Sigmoid colon (tissue), 7 donors: ENCODE measurements around the gene KIAA1217. TPM values are rescaled to one million over a fixed set of nuclear protein-coding genes. Genes with fewer than 3 reads are reported as not detected.

Source experiments
- DNase-seq: peaks from one replicate; pipeline ENCODE4 v3.0.0-alpha.2; 2019
- H3K27ac ChIP-seq, 4 donors: fragments of 200-600 bp; sonication (generic); one replicate each; pipeline ENCODE4 v1.5.1; 2016 to 2019; ENCODE audit warnings: mild to moderate bottlenecking in 1 of 4
- H3K27me3 ChIP-seq, 3 donors: fragments of 200-600 bp; sonication (generic); one replicate each; pipeline ENCODE4 v1.5.1; 2019; ENCODE audit warnings: mild to moderate bottlenecking in 1 of 3
- H3K36me3 ChIP-seq, 4 donors: fragments of 200-600 bp; sonication (generic); one replicate each; pipeline ENCODE4 v1.5.1; 2016 to 2019
- H3K4me1 ChIP-seq, 4 donors: fragments of 200-600 bp; sonication (generic); one replicate each; pipeline ENCODE4 v1.5.1; 2017 to 2019
- H3K4me3 ChIP-seq, 4 donors: fragments of 200-600 bp; sonication (generic); one replicate each; pipeline ENCODE4 v1.5.1; 2017 to 2019; ENCODE audit warnings: mild to moderate bottlenecking in 2 of 4, moderate library complexity in 1 of 4
- H3K9me3 ChIP-seq, 4 donors: fragments of 200-600 bp in 3 of 4; sonication (generic) in 3 of 4; one replicate each; pipeline versions ENCODE4 v1.5.1 to v1.6.1; 2013 to 2019
- CTCF ChIP-seq, 4 experiments: fragments of 450-650 bp in 3 of 4; fragments of 200-600 bp in 1 of 4; IDR thresholded peaks; one replicate each; pipeline ENCODE4 v1.5.1; 2016 to 2019; ENCODE audit warnings: antibody characterized with exemption in 4 of 4, mild to moderate bottlenecking in 3 of 4, moderate library complexity in 2 of 4
- EP300 ChIP-seq, 4 donors: sonication (generic); formaldehyde crosslinking; IDR thresholded peaks; one replicate each; pipeline ENCODE4 v1.6.1; 2017; ENCODE audit warnings: antibody characterized with exemption in 4 of 4
- POLR2A ChIP-seq, 2 donors: fragments of 450-650 bp; IDR thresholded peaks; one replicate each; pipeline ENCODE4 v1.6.1; 2016; ENCODE audit warnings: antibody characterized with exemption in 2 of 2, mild to moderate bottlenecking in 2 of 2, moderate library complexity in 2 of 2
- POLR2AphosphoS5 ChIP-seq, 4 donors: sonication (generic); formaldehyde crosslinking; IDR thresholded peaks; one replicate each; pipeline ENCODE4 v1.6.1; 2017; ENCODE audit warnings: antibody characterized with exemption in 4 of 4
- WGBS, 2 donors: extraction: QIAGEN DNeasy Blood & Tissue Kit; methylation state at CpG; one replicate each; pipeline ENCODE4 v1.1.7; 2013; 5-methylcytosine and 5-hydroxymethylcytosine counted together
- intact Hi-C: fragments of 100-400 bp; cut with DNase I; formaldehyde crosslinking; loops from one replicate; pipeline ENCODE4 v1.15.1; 2023
- polyA plus RNA-seq, 3 donors: library from polyadenylated mRNA; stranded (reverse); fragments of 200-250 nt; gene quantifications; one replicate each; pipeline ENCODE4 v1.2.3, GENCODE V29; 2013
- total RNA-seq, 4 donors: library from RNA; depleted of rRNA; stranded (reverse); fragments of >200 nt; gene quantifications; one replicate each; pipeline ENCODE4 v1.1.0, GENCODE V29; 2016
- donor health status: healthy with polysubstance abuse.
- donor health status: Bipolar disorder and iron deficiency.
- donor health status: healthy.

Gene KIAA1217
- total and polyA plus RNA-seq, 7 donors: 7.6 to 31.9 (median 15.0) TPM

- Histone ChIP-seq H3K27ac (peak overlapping the region in 3 of 4 donors; percentile 2 to 30 (median 25)), H3K4me1 (peaks cover 0 to 12% (median 8%) of the 10 kb centered on the region in 4 donors), H3K27me3 (no peaks in the 10 kb centered on the region), H3K4me3 (peak overlapping the region in 3 of 4 donors; percentile 0 to 14 (median 0)), H3K9me3 (no peaks in the 10 kb centered on the region), H3K36me3 (no peaks in the 10 kb centered on the region)
- 12 to 40% methylated on average over 13 of the region's 13 CpGs for WGBS, 2 donors
- no peak for DNase-seq
- intact Hi-C loops: no loop called here
- TF ChIP-seq CTCF (IDR thresholded peaks at IDR 0.05) (no peak), POLR2A (IDR thresholded peaks at IDR 0.05) (no peak), POLR2AphosphoS5 (IDR thresholded peaks at IDR 0.05) (no peak), EP300 (IDR thresholded peaks at IDR 0.05) (no peak)
Measured at GRCh38 chr10:24238519-24239247, 29.7 kb downstream of the KIAA1217 start.

GRCh38 chr10:24239289-24240040 lies 30.5 kb downstream of the KIAA1217 start:
- H3K4me3 ChIP-seq: peak overlapping the region in 1 of 4 donors; percentile 11

GRCh38 chr10:24240041-24240751 lies 31.3 kb downstream of the KIAA1217 start:
- no peaks in the 10 kb centered on the region for H3K9me3 ChIP-seq
- TF ChIP-seq CTCF (IDR thresholded peaks at IDR 0.05) (no peak), EP300 (IDR thresholded peaks at IDR 0.05) (no peak), POLR2AphosphoS5 (IDR thresholded peaks at IDR 0.05) (no peak), POLR2A (IDR thresholded peaks at IDR 0.05) (no peak)
- H3K27ac ChIP-seq: peak overlapping the region; percentile 10 to 20 (median 14)
- no peak overlapping the region for H3K4me3 ChIP-seq
- no peaks in the 10 kb centered on the region for H3K36me3 ChIP-seq
- H3K27me3 ChIP-seq: no peaks in the 10 kb centered on the region
- peaks cover 0 to 12% (median 8%) of the 10 kb centered on the region in 4 donors for H3K4me1 ChIP-seq
- intact Hi-C loops: no loop called here
- DNase-seq: no peak
- WGBS, 2 donors: 17 to 61% methylated on average over 8 of the region's 8 CpGs

More at GRCh38 chr10:24239289-24240040, 30.5 kb downstream of the KIAA1217 start:
- Histone ChIP-seq H3K4me1 (peaks cover 0 to 12% (median 8%) of the 10 kb centered on the region in 4 donors), H3K36me3 (no peaks in the 10 kb centered on the region), H3K27ac (peak overlapping the region; percentile 10 to 30 (median 19)), H3K9me3 (no peaks in the 10 kb centered on the region), H3K27me3 (no peaks in the 10 kb centered on the region)
- 13 to 40% methylated on average over 10 of the region's 10 CpGs for WGBS, 2 donors
- intact Hi-C loops: no loop called here
- no peak for DNase-seq
- no peak for TF ChIP-seq EP300 (IDR thresholded peaks at IDR 0.05)
- no peak for TF ChIP-seq POLR2AphosphoS5 (IDR thresholded peaks at IDR 0.05)
- no peak for TF ChIP-seq POLR2A (IDR thresholded peaks at IDR 0.05)
- no peak for TF ChIP-seq CTCF (IDR thresholded peaks at IDR 0.05)

GRCh38 chr10:24241536-24242040 lies 32.6 kb downstream of the KIAA1217 start:
- DNase-seq: no peak
- WGBS, 2 donors: 69 to 71% methylated on average over 5 of the region's 5 CpGs
- no peaks in the 10 kb centered on the region for H3K9me3 ChIP-seq
- H3K27ac ChIP-seq: peak overlapping the region in 1 of 4 donors; percentile 15
- H3K36me3 ChIP-seq: no peaks in the 10 kb centered on the region
- intact Hi-C loops: no loop called here
- TF ChIP-seq CTCF (IDR thresholded peaks at IDR 0.05): no peak
- no peak for TF ChIP-seq POLR2A (IDR thresholded peaks at IDR 0.05)
- TF ChIP-seq EP300 (IDR thresholded peaks at IDR 0.05): no peak
- no peak for TF ChIP-seq POLR2AphosphoS5 (IDR thresholded peaks at IDR 0.05)
- no peaks in the 10 kb centered on the region for H3K27me3 ChIP-seq
- peaks cover 0 to 12% (median 8%) of the 10 kb centered on the region in 4 donors for H3K4me1 ChIP-seq
- H3K4me3 ChIP-seq: no peak overlapping the region
